Measurements from ENCODE around the gene RERG.

- TF ChIP-seq CTCF (IDR thresholded peaks at IDR 0.05 in 4 of 5, conservative IDR thresholded peaks at IDR 0.05 in 1 of 5) = no peak
- no peak for TF ChIP-seq POLR2A (IDR thresholded peaks at IDR 0.05)
Measured at GRCh38 chr12:15205341-15206010, 15.7 kb downstream of the RERG start.

Data from gastrocnemius medialis (tissue), 4 donors.